T-cell (primary cell): Measurements from ENCODE around the gene MCM8. TPM values are rescaled to one million over a fixed set of nuclear protein-coding genes. Genes with fewer than 3 reads are reported as not detected.
A peak's percentile ranks its signal among the peaks of the same experiment; 100 is the strongest.

Source experiments
- ATAC-seq, 4 experiments: fragments of 200-7000 bp in 3 of 4; fragments of 150-1000 bp in 1 of 4; cut with Tn5 transposase; replicated peaks in 1 of 4; 1 replicate in 3 of 4; 2 replicates in 1 of 4; pipeline ENCODE4 v1.10.0; 2021; ENCODE audit warnings: moderate library complexity in 3 of 4, mild to moderate bottlenecking in 2 of 4, moderate number of reproducible peaks in 1 of 4
- CTCF ChIA-PET, 2 donors: fragments of 300-600 bp; sonication (Branson Sonifier 250); formaldehyde crosslinking; loops; one replicate each; lab custom pipeline; 2022; ENCODE audit warnings: antibody characterized with exemption in 2 of 2; lab: Charles Lee
- POLR2A ChIA-PET, 2 donors: fragments of 300-600 bp; sonication (Branson Sonifier 250); formaldehyde crosslinking; loops; one replicate each; lab custom pipeline; 2022; ENCODE audit warnings: antibody characterized with exemption in 2 of 2; lab: Charles Lee
- DNase-seq, 35 experiments: peaks; one replicate each; pipeline versions ENCODE4 v3.0.0 to v3.0.0-alpha.2; 2013 to 2023
- H3K27ac ChIP-seq: one replicate; pipeline ENCODE4 v1.5.1; 2013; ENCODE audit warnings: low read length
- H3K27me3 ChIP-seq, 2 experiments: replicated peaks in 1 of 2; 1 replicate in 1 of 2; 2 replicates in 1 of 2; pipeline versions ENCODE4 v1.6.1 to v1.7.0; 2013; ENCODE audit warnings: low read length in 1 of 2, mixed read lengths in 1 of 2; ENCODE audit not compliant: control insufficient read depth in 2 of 2, insufficient read depth in 2 of 2; ENCODE audit errors: extremely low read depth in 1 of 2
- H3K36me3 ChIP-seq, 2 donors: 1 replicate in 1 of 2; 2 replicates in 1 of 2; pipeline versions ENCODE4 v1.6.1 to v1.7.0; 2013; ENCODE audit warnings: low read length in 1 of 2; ENCODE audit not compliant: control insufficient read depth in 2 of 2, insufficient read depth in 1 of 2; ENCODE audit errors: extremely low read depth in 1 of 2
- H3K4me1 ChIP-seq, 2 experiments: 1 replicate in 1 of 2; 2 replicates in 1 of 2; pipeline versions ENCODE4 v1.6.1 to v1.7.0; 2013; ENCODE audit warnings: low read length in 2 of 2, mixed read lengths in 1 of 2; ENCODE audit not compliant: insufficient read depth in 2 of 2, control insufficient read depth in 1 of 2; ENCODE audit errors: extremely low read depth in 1 of 2
- H3K4me3 ChIP-seq, 2 donors: 1 replicate in 1 of 2; 2 replicates in 1 of 2; pipeline versions ENCODE4 v1.5.1 to v1.7.0; 2013; ENCODE audit warnings: mild to moderate bottlenecking in 2 of 2, low read length in 1 of 2, moderate library complexity in 1 of 2; ENCODE audit not compliant: control insufficient read depth in 1 of 2; ENCODE audit errors: extremely low read depth in 1 of 2
- H3K9me3 ChIP-seq: 2 replicates; pipeline ENCODE4 v1.7.0; 2013
- H3K27ac Mint-ChIP-seq, 2 donors: one replicate each; pipeline ENCODE4 v1.8.0; 2020 to 2021; ENCODE audit warnings: mild to moderate bottlenecking in 2 of 2, mixed read lengths in 2 of 2
- H3K27me3 Mint-ChIP-seq, 2 donors: one replicate each; pipeline ENCODE4 v1.8.0; 2021 to 2022; ENCODE audit warnings: mixed read lengths in 2 of 2
- H3K36me3 Mint-ChIP-seq: one replicate; pipeline ENCODE4 v1.8.0; 2021; ENCODE audit warnings: mixed read lengths
- H3K4me1 Mint-ChIP-seq, 3 donors: one replicate each; pipeline ENCODE4 v1.8.0; 2020 to 2022; ENCODE audit warnings: mixed read lengths in 3 of 3, mild to moderate bottlenecking in 1 of 3
- H3K4me3 Mint-ChIP-seq, 3 donors: one replicate each; pipeline ENCODE4 v1.8.0; 2020 to 2022; ENCODE audit warnings: mild to moderate bottlenecking in 3 of 3, mixed read lengths in 3 of 3, moderate library complexity in 3 of 3
- H3K9me3 Mint-ChIP-seq, 3 donors: one replicate each; pipeline ENCODE4 v1.8.0; 2020 to 2022; ENCODE audit warnings: mixed read lengths in 3 of 3
- WGBS: methylation state at CpG from one replicate; pipeline ENCODE4 v1.1.5; 2013; ENCODE audit warnings: missing lambda C conversion rate; ENCODE audit not compliant: insufficient coverage; 5-methylcytosine and 5-hydroxymethylcytosine counted together
- total RNA-seq, 35 experiments: library from RNA in 6 of 35; stranded (reverse) in 6 of 35; fragments of 120-200 nt in 1 of 35; gene quantifications; one replicate each; pipeline versions ENCODE4 v1.2.1 to v1.2.4 and lab custom pipeline; 2013 to 2026

MCM8 gene
- total RNA-seq, 5 donors from 2014 or later (not counting 1 experiment from before 2014, with no cell fraction given) = 4.4 to 8.3 (median 7.3) TPM

GRCh38 chr20:5918856-5919625 is 31.4 kb upstream of the MCM8 start:
- ChIA-PET CTCF (interaction anchor here in 1 of 2 donors (0.6 to 0.7 kb wide), 2 partner anchors 42 to 96 kb away, joined by 3 to 11 read pairs; no protein-coding TSS in a partner anchor), POLR2A (interaction anchor here in 1 of 2 donors (0.5 to 0.6 kb wide), 2 partner anchors 76 to 205 kb away, joined by 4 to 11 read pairs; no protein-coding TSS in a partner anchor)
- H3K27ac ChIP-seq = no peak overlapping the region
- H3K4me1 ChIP-seq = peaks cover 0 to 6% of the 10 kb centered on the region in 2 experiments
- H3K4me3 ChIP-seq = no peak overlapping the region
- Mint-ChIP-seq H3K36me3 (no peaks in the 10 kb centered on the region), H3K4me3 (no peak overlapping the region), H3K27ac (peak overlapping the region; percentile 3 to 61), H3K4me1 (peaks cover 0 to 16% (median 16%) of the 10 kb centered on the region in 3 donors), H3K27me3 (peaks cover 20 to 25% of the 10 kb centered on the region in 2 donors), H3K9me3 (no peaks in the 10 kb centered on the region)
- peaks cover 3 to 4% of the 10 kb centered on the region in 2 experiments for H3K27me3 ChIP-seq
- peak in 1 of 35 experiments; percentile 35 for DNase-seq
- no peaks in the 10 kb centered on the region for H3K36me3 ChIP-seq
- ATAC-seq = peak; percentile 58 to 93 (median 88)
- 10% methylated on average over 2 of the region's 3 CpGs for WGBS
- no peaks in the 10 kb centered on the region for H3K9me3 ChIP-seq

GRCh38 chr20:5919626-5920544 is 30.6 kb upstream of the MCM8 start:
- H3K4me1 Mint-ChIP-seq = peaks cover 0 to 16% (median 16%) of the 10 kb centered on the region in 3 donors
- no peak overlapping the region for H3K4me3 ChIP-seq
- DNase-seq (no peak), ATAC-seq (peak in 2 of 4 experiments; percentile 10 to 24)
- no peak overlapping the region for H3K27ac ChIP-seq
- peaks cover under 1 to 4% of the 10 kb centered on the region in 2 experiments for H3K27me3 ChIP-seq
- H3K4me1 ChIP-seq = peaks cover 0 to 6% of the 10 kb centered on the region in 2 experiments
- ChIA-PET POLR2A (interaction anchor here in 1 of 2 donors (0.5 kb wide), 1 partner anchor 77 kb away, joined by 4 read pairs; no protein-coding TSS in a partner anchor), CTCF (interaction anchor here in 1 of 2 donors (0.6 kb wide), 1 partner anchor 43 kb away, joined by 3 read pairs; no protein-coding TSS in a partner anchor)
- H3K27me3 Mint-ChIP-seq = peaks cover 13 to 22% of the 10 kb centered on the region in 2 donors
- H3K4me3 Mint-ChIP-seq = no peak overlapping the region
- no peaks in the 10 kb centered on the region for H3K36me3 ChIP-seq
- WGBS = 74% methylated on average over 6 of the region's 8 CpGs
- H3K9me3 Mint-ChIP-seq = no peaks in the 10 kb centered on the region
- peak overlapping the region in 1 of 2 donors; percentile 61 for H3K27ac Mint-ChIP-seq
- no peaks in the 10 kb centered on the region for H3K36me3 Mint-ChIP-seq
- H3K9me3 ChIP-seq = no peaks in the 10 kb centered on the region

- no peak for ATAC-seq
- CTCF ChIA-PET = no interaction called here
- 50% methylated on average over 1 of the region's 1 CpG for WGBS
Observed at GRCh38 chr20:5920581-5920980, 29.9 kb upstream of the MCM8 start.

GRCh38 chr20:5923493-5923892 is 27.0 kb upstream of the MCM8 start:
- no peaks in the 10 kb centered on the region for H3K9me3 ChIP-seq
- Mint-ChIP-seq H3K27me3 (peaks cover 14 to 20% of the 10 kb centered on the region in 2 donors), H3K36me3 (no peaks in the 10 kb centered on the region), H3K27ac (no peak overlapping the region), H3K4me3 (no peak overlapping the region), H3K9me3 (no peaks in the 10 kb centered on the region), H3K4me1 (peaks cover 0 to 16% (median 16%) of the 10 kb centered on the region in 3 donors)
- no peak overlapping the region for H3K4me3 ChIP-seq
- peaks cover 0 to 13% of the 10 kb centered on the region in 2 experiments for H3K27me3 ChIP-seq
- POLR2A ChIA-PET = no interaction called here
- ATAC-seq (no peak), DNase-seq (no peak)
- no peaks in the 10 kb centered on the region for H3K36me3 ChIP-seq
- H3K4me1 ChIP-seq = peaks cover 0 to 6% of the 10 kb centered on the region in 2 experiments
- H3K27ac ChIP-seq = no peak overlapping the region
- WGBS = 46% methylated on average over 2 of the region's 5 CpGs
- CTCF ChIA-PET = no interaction called here

More at GRCh38 chr20:5920581-5920980, 29.9 kb upstream of the MCM8 start:
- Histone ChIP-seq H3K27me3 (peaks cover 0 to 4% of the 10 kb centered on the region in 2 experiments), H3K27ac (no peak overlapping the region), H3K4me3 (no peak overlapping the region), H3K36me3 (no peaks in the 10 kb centered on the region), H3K4me1 (peaks cover 0 to 6% of the 10 kb centered on the region in 2 experiments), H3K9me3 (no peaks in the 10 kb centered on the region)
- Mint-ChIP-seq H3K36me3 (no peaks in the 10 kb centered on the region), H3K4me3 (no peak overlapping the region), H3K4me1 (peaks cover 0 to 16% (median 16%) of the 10 kb centered on the region in 3 donors), H3K27ac (no peak overlapping the region), H3K9me3 (no peaks in the 10 kb centered on the region), H3K27me3 (peaks cover 11 to 24% of the 10 kb centered on the region in 2 donors)
- POLR2A ChIA-PET = no interaction called here
- no peak for DNase-seq

- ChIA-PET CTCF (no interaction called here), POLR2A (no interaction called here)
- WGBS = no CpG with 5 or more reads among the region's 3 CpGs
- no peaks in the 10 kb centered on the region for H3K36me3 ChIP-seq
- H3K27me3 ChIP-seq = peaks cover 0 to 17% of the 10 kb centered on the region in 2 experiments
- Mint-ChIP-seq H3K27me3 (peaks cover 21 to 35% of the 10 kb centered on the region in 2 donors), H3K9me3 (no peaks in the 10 kb centered on the region), H3K4me1 (no peaks in the 10 kb centered on the region), H3K27ac (no peak overlapping the region), H3K4me3 (no peak overlapping the region), H3K36me3 (no peaks in the 10 kb centered on the region)
- DNase-seq (no peak), ATAC-seq (no peak)
- no peak overlapping the region for H3K4me3 ChIP-seq
- H3K4me1 ChIP-seq = no peaks in the 10 kb centered on the region
- H3K9me3 ChIP-seq = no peaks in the 10 kb centered on the region
- no peak overlapping the region for H3K27ac ChIP-seq
Observed at GRCh38 chr20:5925551-5925950, 24.9 kb upstream of the MCM8 start.
